Activated naive CD8-positive, alpha-beta T cell treated with anti-CD3 and anti-CD28 coated beads for 36 hours (primary cell): ENCODE results near the gene FAF1. TPM values are rescaled to one million over a fixed set of nuclear protein-coding genes. Genes with fewer than 3 reads are reported as not detected.
"Not testable (repeated sequence)": the region's sequence is repeated elsewhere in the genome, so short reads cannot be mapped to it uniquely, and the experiment has no call there.

Experiments used
- DNase-seq: peaks from one replicate; pipeline ENCODE4 v3.0.0; 2021
- H3K27ac Mint-ChIP-seq: one replicate; pipeline ENCODE4 v1.8.0; 2022; ENCODE audit warnings: mild to moderate bottlenecking, moderate library complexity, mixed read lengths
- H3K27me3 Mint-ChIP-seq: one replicate; pipeline ENCODE4 v1.8.0; 2022; ENCODE audit warnings: mild to moderate bottlenecking, mixed read lengths
- H3K36me3 Mint-ChIP-seq: one replicate; pipeline ENCODE4 v1.8.0; 2021; ENCODE audit warnings: mild to moderate bottlenecking, mixed read lengths
- H3K4me1 Mint-ChIP-seq: one replicate; pipeline ENCODE4 v1.8.0; 2021; ENCODE audit warnings: mixed read lengths
- H3K4me3 Mint-ChIP-seq: one replicate; pipeline ENCODE4 v1.8.0; 2022; ENCODE audit warnings: mild to moderate bottlenecking, moderate library complexity, mixed read lengths
- H3K9me3 Mint-ChIP-seq: one replicate; pipeline ENCODE4 v1.8.0; 2022; ENCODE audit warnings: mixed read lengths
- total RNA-seq, 2 experiments: library from RNA; stranded (reverse); gene quantifications; one replicate each; pipeline ENCODE4 v1.2.3, GENCODE V29; 2021

Gene FAF1
- total RNA-seq, 2 experiments from 2014 or later = 83.7 to 88.5 TPM

- peaks cover 4% of the 10 kb centered on the region for H3K4me1 Mint-ChIP-seq
- H3K36me3 Mint-ChIP-seq = peaks cover 35% of the 10 kb centered on the region
- no peaks in the 10 kb centered on the region for H3K9me3 Mint-ChIP-seq
- no peak overlapping the region for H3K4me3 Mint-ChIP-seq
- H3K27me3 Mint-ChIP-seq = no peaks in the 10 kb centered on the region
- DNase-seq = no peak
- H3K27ac Mint-ChIP-seq = no peak overlapping the region
These were observed 428.5 kb downstream of the FAF1 start for GRCh38 chr1:50531601-50532000.

- Mint-ChIP-seq H3K4me3 (no peak overlapping the region), H3K27me3 (no peaks in the 10 kb centered on the region), H3K4me1 (peaks cover 4% of the 10 kb centered on the region), H3K27ac (no peak overlapping the region), H3K36me3 (peaks cover 36% of the 10 kb centered on the region), H3K9me3 (no peaks in the 10 kb centered on the region)
- DNase-seq = no peak
These were observed 429.0 kb downstream of the FAF1 start for GRCh38 chr1:50531027-50531426.

- no peak overlapping the region for H3K4me3 Mint-ChIP-seq
- H3K9me3 Mint-ChIP-seq = peaks cover 4% of the 10 kb centered on the region
- H3K4me1 Mint-ChIP-seq = peaks cover 4% of the 10 kb centered on the region
- H3K36me3 Mint-ChIP-seq = peaks cover 45% of the 10 kb centered on the region
- H3K27ac Mint-ChIP-seq = no peak overlapping the region
- no peak for DNase-seq
- H3K27me3 Mint-ChIP-seq = no peaks in the 10 kb centered on the region
These were observed 430.6 kb downstream of the FAF1 start for GRCh38 chr1:50529510-50529909.

- not testable (repeated sequence) for H3K4me1 Mint-ChIP-seq, H3K27me3 Mint-ChIP-seq, H3K4me3 Mint-ChIP-seq, DNase-seq, H3K27ac Mint-ChIP-seq
- peaks cover 53% of the 10 kb centered on the region for H3K36me3 Mint-ChIP-seq
- H3K9me3 Mint-ChIP-seq = peaks cover 10% of the 10 kb centered on the region
These were observed 432.1 kb downstream of the FAF1 start for GRCh38 chr1:50527987-50528320.

GRCh38 chr1:50527249-50527986 is 432.6 kb downstream of the FAF1 start:
- peaks cover 4% of the 10 kb centered on the region for H3K4me1 Mint-ChIP-seq
- no peak overlapping the region for H3K27ac Mint-ChIP-seq
- H3K36me3 Mint-ChIP-seq = peaks cover 57% of the 10 kb centered on the region
- H3K9me3 Mint-ChIP-seq = peaks cover 10% of the 10 kb centered on the region
- no peak for DNase-seq
- no peaks in the 10 kb centered on the region for H3K27me3 Mint-ChIP-seq
- H3K4me3 Mint-ChIP-seq = no peak overlapping the region

- Mint-ChIP-seq H3K4me3 (no peak overlapping the region), H3K9me3 (peaks cover 10% of the 10 kb centered on the region), H3K27me3 (no peaks in the 10 kb centered on the region), H3K27ac (peak overlapping the region; percentile 8), H3K36me3 (peaks cover 64% of the 10 kb centered on the region), H3K4me1 (peaks cover 4% of the 10 kb centered on the region)
- no peak for DNase-seq
These were observed 433.6 kb downstream of the FAF1 start for GRCh38 chr1:50526431-50526830.

- Mint-ChIP-seq H3K27ac (no peak overlapping the region), H3K36me3 (peaks cover 63% of the 10 kb centered on the region), H3K4me1 (peaks cover 4% of the 10 kb centered on the region), H3K9me3 (peaks cover 10% of the 10 kb centered on the region), H3K4me3 (no peak overlapping the region), H3K27me3 (no peaks in the 10 kb centered on the region)
- DNase-seq = no peak
These were observed 436.5 kb downstream of the FAF1 start for GRCh38 chr1:50523548-50523947.

- H3K4me1 Mint-ChIP-seq = peaks cover 4% of the 10 kb centered on the region
- no peaks in the 10 kb centered on the region for H3K27me3 Mint-ChIP-seq
- no peak overlapping the region for H3K27ac Mint-ChIP-seq
- H3K36me3 Mint-ChIP-seq = peaks cover 62% of the 10 kb centered on the region
- no peak for DNase-seq
- no peak overlapping the region for H3K4me3 Mint-ChIP-seq
- peaks cover 10% of the 10 kb centered on the region for H3K9me3 Mint-ChIP-seq
These were observed 437.2 kb downstream of the FAF1 start for GRCh38 chr1:50522691-50523342.

- DNase-seq = no peak
- peaks cover 10% of the 10 kb centered on the region for H3K9me3 Mint-ChIP-seq
- no peak overlapping the region for H3K27ac Mint-ChIP-seq
- no peaks in the 10 kb centered on the region for H3K4me1 Mint-ChIP-seq
- H3K36me3 Mint-ChIP-seq = peaks cover 56% of the 10 kb centered on the region
- no peaks in the 10 kb centered on the region for H3K27me3 Mint-ChIP-seq
- H3K4me3 Mint-ChIP-seq = no peak overlapping the region
These were observed 438.4 kb downstream of the FAF1 start for GRCh38 chr1:50521703-50522102.

GRCh38 chr1:50517488-50517887 is 442.6 kb downstream of the FAF1 start:
- no peak for DNase-seq
- Mint-ChIP-seq H3K4me1 (no peaks in the 10 kb centered on the region), H3K36me3 (peaks cover 59% of the 10 kb centered on the region), H3K4me3 (no peak overlapping the region), H3K27me3 (no peaks in the 10 kb centered on the region), H3K9me3 (no peaks in the 10 kb centered on the region), H3K27ac (no peak overlapping the region)

- Mint-ChIP-seq H3K9me3 (peaks cover 6% of the 10 kb centered on the region), H3K4me1 (no peaks in the 10 kb centered on the region), H3K36me3 (peaks cover 63% of the 10 kb centered on the region), H3K27me3 (no peaks in the 10 kb centered on the region), H3K4me3 (no peak overlapping the region), H3K27ac (no peak overlapping the region)
- no peak for DNase-seq
These were observed 444.0 kb downstream of the FAF1 start for GRCh38 chr1:50516056-50516455.

- peaks cover 75% of the 10 kb centered on the region for H3K36me3 Mint-ChIP-seq
- no peak for DNase-seq
- H3K27ac Mint-ChIP-seq = no peak overlapping the region
- no peaks in the 10 kb centered on the region for H3K4me1 Mint-ChIP-seq
- H3K27me3 Mint-ChIP-seq = no peaks in the 10 kb centered on the region
- no peak overlapping the region for H3K4me3 Mint-ChIP-seq
- H3K9me3 Mint-ChIP-seq = peaks cover 20% of the 10 kb centered on the region
These were observed 452.0 kb downstream of the FAF1 start for GRCh38 chr1:50508040-50508586.

- H3K36me3 Mint-ChIP-seq = peaks cover 71% of the 10 kb centered on the region
- no peaks in the 10 kb centered on the region for H3K4me1 Mint-ChIP-seq
- H3K27ac Mint-ChIP-seq = no peak overlapping the region
- H3K27me3 Mint-ChIP-seq = no peaks in the 10 kb centered on the region
- peaks cover 17% of the 10 kb centered on the region for H3K9me3 Mint-ChIP-seq
- H3K4me3 Mint-ChIP-seq = no peak overlapping the region
- DNase-seq = no peak
These were observed 454.6 kb downstream of the FAF1 start for GRCh38 chr1:50505427-50505826.

- no peak overlapping the region for H3K27ac Mint-ChIP-seq
- H3K9me3 Mint-ChIP-seq = peaks cover 17% of the 10 kb centered on the region
- DNase-seq = no peak
- H3K36me3 Mint-ChIP-seq = peaks cover 67% of the 10 kb centered on the region
- H3K27me3 Mint-ChIP-seq = no peaks in the 10 kb centered on the region
- no peak overlapping the region for H3K4me3 Mint-ChIP-seq
- no peaks in the 10 kb centered on the region for H3K4me1 Mint-ChIP-seq
These were observed 456.6 kb downstream of the FAF1 start for GRCh38 chr1:50503515-50503914.

GRCh38 chr1:50502147-50502546 is 457.9 kb downstream of the FAF1 start:
- no peak for DNase-seq
- Mint-ChIP-seq H3K9me3 (peaks cover 15% of the 10 kb centered on the region), H3K36me3 (peaks cover 69% of the 10 kb centered on the region), H3K4me3 (no peak overlapping the region), H3K27ac (no peak overlapping the region), H3K4me1 (no peaks in the 10 kb centered on the region), H3K27me3 (no peaks in the 10 kb centered on the region)

GRCh38 chr1:50497007-50497406 is 463.1 kb downstream of the FAF1 start:
- Mint-ChIP-seq H3K27ac (no peak overlapping the region), H3K4me3 (no peak overlapping the region), H3K36me3 (peaks cover 48% of the 10 kb centered on the region)

More at GRCh38 chr1:50497007-50497406, 463.1 kb downstream of the FAF1 start:
- Mint-ChIP-seq H3K27me3 (no peaks in the 10 kb centered on the region), H3K9me3 (peaks cover 10% of the 10 kb centered on the region), H3K4me1 (peaks cover 3% of the 10 kb centered on the region)
- no peak for DNase-seq
